ENCODE data around the gene WNT1.

DNA sequence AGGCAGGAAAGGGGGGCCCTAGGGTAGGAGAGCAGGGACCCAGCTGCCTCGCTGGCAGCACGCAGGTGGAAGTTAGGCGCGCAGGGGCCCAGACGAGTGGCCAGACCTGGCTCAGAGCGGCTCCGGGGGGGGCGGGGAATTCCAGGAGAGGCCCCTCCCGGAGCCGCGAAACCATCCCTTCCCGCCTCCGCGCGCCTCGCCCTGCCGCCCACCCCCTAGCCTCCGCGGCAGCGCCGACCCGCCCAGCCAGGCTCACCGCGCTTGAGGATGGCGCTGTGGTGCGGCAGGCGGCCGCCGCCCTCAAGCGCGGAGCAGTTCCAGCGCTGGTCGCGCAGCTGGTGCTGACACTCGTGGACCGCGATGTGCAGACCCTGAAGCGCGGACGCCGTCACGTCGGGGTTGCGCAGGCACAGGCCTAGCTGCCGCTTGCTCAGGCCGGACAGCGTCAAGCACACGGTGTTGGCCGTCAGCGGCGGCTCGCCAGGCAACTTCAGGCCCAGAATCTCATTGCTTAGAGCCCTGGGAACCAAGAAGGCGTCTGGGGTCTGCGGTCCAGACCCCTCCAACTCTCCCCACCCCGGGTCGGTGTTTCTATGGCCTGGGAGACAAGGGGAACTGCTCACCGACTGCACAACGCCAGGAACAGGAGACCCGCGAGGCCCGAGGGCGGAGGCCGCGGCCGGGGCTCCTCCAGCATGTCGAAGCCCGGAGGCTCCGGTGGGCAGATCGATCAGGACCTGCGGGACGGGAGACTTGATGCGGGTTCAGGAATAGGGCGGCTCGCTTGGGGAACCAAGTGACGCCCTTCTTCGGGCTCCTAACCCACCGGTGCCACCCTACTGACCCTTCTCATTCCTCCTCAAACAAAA, 8.1 kb upstream of the WNT1 start:
- TF ChIP-seq POLR2AphosphoS5 (IDR thresholded peaks at IDR 0.05; ENCODE audit: borderline replicate concordance, low read depth, low read length) (no peak), EZH2 (IDR thresholded peaks at IDR 0.05) (no peak)
